ENCODE measurements around the gene PPP4R3A. TPM values are rescaled to one million over a fixed set of nuclear protein-coding genes. Genes with fewer than 3 reads are reported as not detected.

PPP4R3A gene
- 142 TPM for total RNA-seq

GRCh38 chr14:91510171-91511042 is at the start of gene PPP4R3A:
PPP4R3A (minus strand) TSS chr14:91510310; CDS start chr14:91509647, 663 bp downstream.

GRCh38 chr14:91417120-91417982 is 92.8 kb downstream of the PPP4R3A start, which contains the start of gene CCDC88C:
CCDC88C (minus strand) TSS chr14:91417820; CDS start chr14:91417690, 130 bp downstream.

Other genes with a start within 250 kb of the PPP4R3A start
- gene CCDC88C, start 92.5 kb downstream of the PPP4R3A start, total RNA-seq: 32.2 TPM
- 0.55 TPM for gene CATSPERB, start 221.8 kb upstream of the PPP4R3A start, total RNA-seq